Activated CD8-positive, alpha-beta memory T cell treated with anti-CD3 and anti-CD28 coated beads for 4 hours (primary cell): ENCODE measurements around the gene WFS1.

Experiments
- DNase-seq, 2 donors: peaks; one replicate each; pipeline ENCODE4 v3.0.0-alpha.2; 2020; ENCODE audit warnings: low read depth in 2 of 2

The WFS1 gene

DNA sequence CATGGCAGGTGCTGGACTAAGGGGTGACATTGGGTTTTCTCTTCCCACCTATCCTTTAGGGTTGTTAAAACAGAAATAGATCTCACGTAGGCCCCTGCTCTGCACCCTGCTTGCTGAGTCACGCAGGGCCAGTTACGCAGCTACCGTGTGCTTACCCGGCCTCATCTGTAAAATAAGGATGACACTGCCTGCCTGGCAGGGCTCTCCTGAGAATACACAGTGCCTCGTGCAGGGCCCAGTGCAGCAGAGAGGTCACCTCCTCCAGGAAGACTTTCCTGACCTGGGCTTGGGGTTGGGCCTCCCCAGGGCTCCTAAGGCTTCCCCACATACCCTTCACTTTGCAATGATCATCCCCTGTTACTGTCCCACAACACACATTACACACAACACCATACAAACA is 35.7 kb upstream of the WFS1 start:
- no peak for DNase-seq

DNA sequence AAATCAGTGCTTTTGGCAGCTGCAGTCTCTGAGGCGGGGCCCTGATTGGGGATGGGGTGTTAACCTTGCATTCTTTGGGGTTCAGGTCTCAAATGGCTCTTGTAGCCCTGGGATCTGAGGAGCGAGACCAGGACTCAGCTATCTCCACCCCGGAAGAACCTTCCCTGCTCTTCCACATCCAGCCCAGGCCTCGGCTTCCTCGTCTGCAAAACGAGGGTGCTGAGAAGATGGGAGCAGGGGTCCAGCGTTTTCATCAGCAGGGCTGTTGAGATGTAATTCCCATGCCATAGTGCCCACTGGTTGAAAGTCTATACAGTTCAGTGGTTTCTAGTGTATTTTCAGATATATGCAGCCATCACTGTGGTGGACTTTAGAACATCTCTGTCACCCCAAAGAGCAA is 34.6 kb upstream of the WFS1 start:
- no peak for DNase-seq

DNA sequence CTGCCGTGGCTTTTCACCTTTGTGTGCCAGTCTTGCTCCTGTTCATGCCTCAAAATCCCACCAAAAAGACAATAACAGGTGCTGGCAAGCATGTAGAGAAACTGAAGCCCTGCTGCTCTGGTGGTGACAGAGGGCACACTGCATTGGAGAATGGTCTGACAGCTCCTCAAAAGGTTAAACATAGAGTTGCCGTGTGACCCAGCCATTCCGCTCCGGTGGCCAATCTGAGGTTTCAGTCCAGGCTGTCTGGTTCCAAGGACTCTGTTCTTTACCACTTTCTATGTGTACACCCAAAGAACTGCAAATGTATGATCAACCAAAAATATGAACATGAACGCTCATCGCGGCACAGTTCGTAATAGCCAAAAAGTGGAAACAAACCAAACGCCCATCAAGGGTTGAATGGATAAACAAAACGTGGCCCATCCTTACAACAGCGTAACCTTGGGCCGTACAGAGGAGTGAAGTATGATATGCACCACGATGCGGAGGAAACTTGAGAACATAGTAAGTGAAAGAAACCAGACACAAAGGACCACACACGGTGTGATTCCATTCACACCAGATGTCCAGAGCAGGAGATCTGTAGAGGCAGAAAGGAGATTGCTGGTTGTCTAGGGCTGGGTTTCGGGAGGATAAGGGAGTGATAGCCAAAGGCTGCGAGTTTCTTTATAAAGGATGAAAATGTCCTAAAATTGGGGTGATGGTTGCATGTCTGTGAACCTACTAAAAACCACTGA is 33.6 kb upstream of the WFS1 start:
- no peak for DNase-seq

- DNase-seq: no peak
Measured at GRCh38 chr4:6236816-6237390, 32.7 kb upstream of the WFS1 start.

GRCh38 chr4:6239486-6239885 is 30.2 kb upstream of the WFS1 start:
- no peak for DNase-seq

DNA sequence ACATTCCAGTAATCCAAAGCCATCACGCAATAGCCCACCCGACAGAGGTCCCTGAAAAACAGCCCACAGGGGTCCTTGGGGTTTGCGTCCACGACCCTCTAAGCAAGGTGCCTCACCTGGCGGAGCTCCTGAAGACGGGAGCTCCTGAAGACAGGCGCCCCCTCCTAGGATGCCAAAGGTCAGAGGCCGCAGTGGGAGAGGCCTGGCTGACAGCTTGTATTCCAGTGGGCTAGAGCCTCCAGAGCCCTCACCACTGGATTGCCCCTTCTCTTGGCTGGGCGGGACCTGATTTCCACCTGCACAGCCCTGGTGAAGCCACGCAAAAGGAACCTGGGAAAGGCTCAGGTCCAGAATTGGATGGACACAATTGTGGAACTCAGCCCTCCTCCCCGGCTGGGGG is 29.7 kb upstream of the WFS1 start:
- no peak for DNase-seq

GRCh38 chr4:6241062-6241845 is 28.4 kb upstream of the WFS1 start:
- no peak for DNase-seq

- no peak for DNase-seq
Measured at GRCh38 chr4:6242271-6243029, 27.2 kb upstream of the WFS1 start.

- no peak for DNase-seq
Measured at GRCh38 chr4:6245246-6246169, 24.1 kb upstream of the WFS1 start.

DNA sequence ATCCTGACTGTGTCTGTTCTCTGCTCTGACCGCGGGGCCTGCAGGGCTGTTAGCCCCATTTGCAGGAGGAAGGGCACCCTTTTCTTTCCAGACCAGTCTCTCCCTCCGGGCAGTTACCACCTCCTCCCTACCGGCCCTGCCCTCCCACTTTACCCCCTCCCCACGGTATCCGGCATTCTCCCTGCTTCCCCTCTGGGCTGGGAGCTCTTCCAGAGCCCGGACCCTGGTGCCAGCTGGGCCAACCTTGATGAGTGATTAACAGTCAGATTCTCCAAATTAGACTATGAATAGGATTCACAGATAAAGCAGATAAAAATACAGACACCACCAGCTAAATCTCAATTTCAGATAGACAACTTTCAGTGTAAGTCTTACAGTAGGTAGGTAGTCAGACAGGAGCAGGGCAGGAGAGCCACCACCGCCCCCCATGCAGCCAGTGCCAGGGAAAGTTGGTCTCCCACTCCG is 23.4 kb upstream of the WFS1 start:
- DNase-seq: no peak

DNA sequence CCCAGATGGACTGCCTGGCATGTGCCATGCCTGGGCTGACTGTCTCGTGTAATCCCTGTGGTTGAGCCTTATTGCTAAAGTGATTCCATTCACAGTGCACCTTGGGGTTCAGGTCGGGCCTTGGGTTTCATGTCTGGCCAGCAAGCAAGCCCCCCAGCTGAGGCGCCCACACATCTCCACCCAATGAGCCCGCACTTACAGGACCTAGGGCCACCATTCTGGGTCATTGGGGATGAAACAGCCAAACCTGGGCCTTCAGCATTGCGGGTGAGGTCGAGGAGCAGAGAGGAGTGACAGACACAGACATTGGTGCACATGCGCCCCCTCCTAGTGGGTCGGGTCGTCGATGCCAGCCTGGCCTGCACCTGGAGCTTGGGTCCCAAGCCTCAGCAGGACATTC is 21.3 kb upstream of the WFS1 start:
- DNase-seq: no peak

DNA sequence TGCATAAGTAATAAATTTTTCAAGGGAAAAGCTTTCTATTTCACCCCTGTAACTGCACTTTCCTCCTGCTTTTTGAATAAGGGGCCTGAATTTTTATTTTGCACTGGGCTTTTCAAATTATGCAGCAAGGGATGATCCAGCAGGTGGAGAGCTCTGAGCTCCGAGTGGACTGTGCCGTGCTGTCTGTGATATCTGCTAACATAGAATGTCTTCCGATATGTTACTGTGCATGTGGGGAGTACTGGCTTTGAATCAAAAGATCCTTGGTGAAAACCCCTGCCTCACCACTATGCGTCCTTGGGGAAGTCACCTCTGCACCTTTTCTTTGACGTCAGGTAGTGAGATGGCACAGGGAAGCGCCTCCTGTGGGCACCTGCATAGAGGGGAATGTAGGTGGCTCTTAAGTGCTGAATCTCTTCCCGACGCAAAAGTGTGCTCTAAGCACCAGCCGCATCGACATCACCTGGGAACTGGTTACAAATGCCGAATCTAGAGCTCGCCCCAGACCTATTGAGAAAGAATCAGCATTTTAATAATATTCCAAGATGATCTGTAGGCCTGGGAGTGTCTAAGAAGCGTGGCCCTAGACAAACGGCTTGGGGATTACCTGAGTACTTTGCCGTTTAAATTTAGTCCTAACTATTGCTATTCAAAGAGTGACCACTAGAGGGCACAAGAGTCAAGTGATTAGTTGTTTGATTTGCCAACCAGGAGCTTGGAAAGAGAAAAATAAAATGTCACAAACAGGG is 19.2 kb upstream of the WFS1 start:
- no peak for DNase-seq

- no peak for DNase-seq
Measured at GRCh38 chr4:6250984-6251295, 18.7 kb upstream of the WFS1 start.

DNA sequence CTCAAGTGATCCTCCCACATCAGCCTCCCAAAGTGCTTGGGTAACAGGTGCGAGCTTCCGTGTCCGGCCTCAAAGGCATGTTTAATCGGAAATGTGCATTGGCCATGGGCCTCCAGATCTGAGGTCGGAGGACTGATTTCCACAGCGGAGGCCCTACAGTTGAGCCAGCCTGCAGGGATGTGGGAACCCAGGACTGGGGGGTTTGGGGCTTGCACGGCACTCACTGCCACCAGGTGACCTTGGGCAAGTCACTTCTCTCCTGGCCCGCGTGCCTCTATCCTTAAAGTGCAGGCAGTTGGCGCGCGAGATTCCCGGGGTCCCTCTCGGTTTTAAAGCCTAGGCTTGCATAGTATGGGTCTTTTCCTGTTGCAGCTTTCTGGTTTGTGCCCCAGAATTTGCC is 18.3 kb upstream of the WFS1 start:
- no peak for DNase-seq

- no peak for DNase-seq
Measured at GRCh38 chr4:6252051-6252450, 17.6 kb upstream of the WFS1 start.

DNA sequence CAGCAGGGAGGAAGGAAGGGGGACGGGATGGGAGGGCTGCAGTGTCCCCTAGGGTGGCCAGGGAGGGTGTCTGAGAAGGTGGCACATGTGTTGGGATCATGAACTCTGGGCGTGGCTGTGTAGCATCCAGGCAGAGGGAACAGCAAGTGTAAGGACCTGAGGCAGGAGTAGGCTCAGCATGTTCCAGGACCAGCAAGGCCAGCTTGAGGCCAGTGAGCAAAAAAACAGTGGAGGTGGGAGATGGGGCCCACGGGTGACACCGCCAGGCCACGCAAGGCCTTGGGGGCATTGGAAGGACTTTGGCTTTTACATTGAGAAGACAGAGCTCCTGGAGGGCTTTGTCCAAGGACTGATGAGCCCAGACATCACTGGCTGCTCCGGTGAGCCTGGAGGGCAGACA is 16.5 kb upstream of the WFS1 start:
- DNase-seq: no peak

DNA sequence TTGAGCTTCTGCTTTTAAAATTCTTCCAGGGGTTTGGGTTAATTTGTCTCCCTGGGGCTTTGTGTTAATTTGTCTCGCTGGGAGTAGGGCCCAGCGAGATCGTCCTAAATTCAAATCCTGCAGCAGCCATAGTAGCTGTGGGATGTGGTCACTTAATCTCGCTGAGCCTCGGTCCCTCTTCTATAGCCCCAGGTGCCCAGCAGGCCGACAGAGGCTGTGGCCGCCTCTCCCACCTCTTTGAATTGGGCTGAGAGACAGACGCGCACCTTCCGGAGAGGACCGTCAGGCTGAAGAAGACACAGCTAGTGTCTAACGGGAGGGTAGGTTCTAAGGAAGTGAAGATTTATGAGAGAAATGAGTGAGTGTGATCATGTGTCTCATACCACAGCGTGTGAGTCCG is 15.7 kb upstream of the WFS1 start:
- DNase-seq: no peak

- no peak for DNase-seq
Measured at GRCh38 chr4:6256141-6256540, 13.5 kb upstream of the WFS1 start.

DNA sequence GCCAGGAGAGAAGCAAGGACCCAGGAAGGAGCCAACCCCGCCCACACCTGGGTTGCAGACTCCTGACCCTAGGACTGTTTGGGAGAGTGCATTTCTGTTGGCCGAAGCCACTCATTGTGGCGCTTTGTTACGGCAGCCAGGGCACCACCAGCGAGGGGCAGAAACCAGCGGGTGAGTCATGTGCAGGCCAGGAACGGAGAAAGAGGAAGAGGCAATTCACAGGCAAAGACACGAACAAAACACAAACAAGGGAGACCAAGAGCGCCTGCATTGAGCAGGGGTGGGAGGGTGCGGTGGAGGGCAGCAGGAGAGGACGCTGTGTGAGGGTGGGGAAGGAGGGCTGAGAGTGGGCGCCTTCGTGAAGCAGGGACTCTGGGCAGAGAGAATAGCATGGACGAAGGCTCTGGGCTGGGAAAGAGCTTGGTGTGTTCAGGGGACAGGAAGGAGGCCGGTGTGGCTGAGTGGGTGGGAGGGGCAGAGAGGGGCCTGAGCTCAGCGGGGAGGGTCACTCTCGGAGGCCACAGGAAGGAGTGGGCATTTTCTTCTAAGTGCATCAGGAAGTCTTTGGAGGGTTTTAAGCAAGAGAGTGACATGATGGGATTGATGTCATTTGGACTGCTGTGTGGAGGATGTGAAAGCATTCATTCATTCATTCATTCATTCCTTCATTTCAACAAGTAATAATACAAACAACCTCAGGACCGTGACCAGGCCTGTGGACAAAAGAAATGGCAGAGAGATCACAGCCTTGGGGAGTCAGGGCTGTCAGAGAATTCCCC is 12.2 kb upstream of the WFS1 start:
- no peak for DNase-seq

DNA sequence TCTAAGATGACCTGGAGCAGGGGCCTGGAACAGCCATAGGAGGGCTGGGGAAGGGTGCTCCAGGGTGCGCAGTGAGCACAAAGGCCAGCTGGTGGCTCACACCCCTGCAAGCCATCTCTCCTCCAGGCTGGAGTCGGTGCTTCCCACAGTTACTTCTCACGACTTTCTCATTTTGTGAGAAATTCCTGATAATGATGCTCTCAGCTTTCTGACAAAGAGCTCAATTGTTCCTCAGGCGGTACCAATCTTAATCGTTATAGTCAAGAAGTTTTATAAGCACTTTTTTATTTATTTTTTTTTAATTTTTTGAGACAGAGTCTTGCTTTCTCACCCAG is 11.7 kb upstream of the WFS1 start:
- DNase-seq: no peak
